ENCODE results near the gene IQSEC1. TPM values are rescaled to one million over a fixed set of nuclear protein-coding genes. Genes with fewer than 3 reads are reported as not detected.
A peak's percentile ranks its signal among the peaks of the same experiment; 100 is the strongest.

The IQSEC1 gene
- total and polyA plus RNA-seq, 2 donors, result 9.4 to 21.9 TPM

- Histone ChIP-seq H3K4me1 (ENCODE audit: control insufficient read depth in 2 of 2, insufficient read depth in 2 of 2, low read length in 2 of 2) (peaks cover 0 to 2% of the 10 kb centered on the region in 2 donors), H3K9me3 (ENCODE audit: control insufficient read depth in 2 of 2, insufficient read depth in 1 of 2, low read length in 1 of 2) (no peaks in the 10 kb centered on the region), H3K27me3 (ENCODE audit: control insufficient read depth in 2 of 2, insufficient read depth in 1 of 2, low read length in 1 of 2) (no peaks in the 10 kb centered on the region), H3K27ac (ENCODE audit: low read depth in 1 of 2, low read length in 1 of 2) (no peak overlapping the region), H3K4me3 (ENCODE audit: low read length in 2 of 2) (no peak overlapping the region), H3K36me3 (ENCODE audit: control insufficient read depth in 2 of 2, insufficient read depth in 2 of 2, low read length in 1 of 2) (peaks cover 18 to 21% of the 10 kb centered on the region in 2 donors)
- DNase-seq (ENCODE audit: low read depth in 6 of 9, low spot score in 9 of 9), result no peak
- WGBS, result 88% methylated on average over 13 of the region's 13 CpGs
These were observed 175.6 kb downstream of the IQSEC1 start for GRCh38 chr3:12897381-12898289.

- Histone ChIP-seq H3K4me3 (ENCODE audit: low read length in 2 of 2) (no peak overlapping the region), H3K4me1 (ENCODE audit: control insufficient read depth in 2 of 2, insufficient read depth in 2 of 2, low read length in 2 of 2) (peaks cover 0 to 2% of the 10 kb centered on the region in 2 donors), H3K27me3 (ENCODE audit: control insufficient read depth in 2 of 2, insufficient read depth in 1 of 2, low read length in 1 of 2) (no peaks in the 10 kb centered on the region), H3K9me3 (ENCODE audit: control insufficient read depth in 2 of 2, insufficient read depth in 1 of 2, low read length in 1 of 2) (no peaks in the 10 kb centered on the region), H3K27ac (ENCODE audit: low read depth in 1 of 2, low read length in 1 of 2) (no peak overlapping the region), H3K36me3 (ENCODE audit: control insufficient read depth in 2 of 2, insufficient read depth in 2 of 2, low read length in 1 of 2) (peaks cover 12 to 18% of the 10 kb centered on the region in 2 donors)
- 87% methylated on average over 14 of the region's 14 CpGs for WGBS
- no peak for DNase-seq (ENCODE audit: low read depth in 6 of 9, low spot score in 9 of 9)
These were observed 176.9 kb downstream of the IQSEC1 start for GRCh38 chr3:12896063-12896985.

- peaks cover 10 to 12% of the 10 kb centered on the region in 2 donors for H3K36me3 ChIP-seq (ENCODE audit: control insufficient read depth in 2 of 2, insufficient read depth in 2 of 2, low read length in 1 of 2)
- H3K4me1 ChIP-seq (ENCODE audit: control insufficient read depth in 2 of 2, insufficient read depth in 2 of 2, low read length in 2 of 2), result peaks cover 0 to 2% of the 10 kb centered on the region in 2 donors
- H3K9me3 ChIP-seq (ENCODE audit: control insufficient read depth in 2 of 2, insufficient read depth in 1 of 2, low read length in 1 of 2), result no peaks in the 10 kb centered on the region
- WGBS, result 89% methylated on average over 13 of the region's 13 CpGs
- no peaks in the 10 kb centered on the region for H3K27me3 ChIP-seq (ENCODE audit: control insufficient read depth in 2 of 2, insufficient read depth in 1 of 2, low read length in 1 of 2)
- no peak overlapping the region for H3K4me3 ChIP-seq (ENCODE audit: low read length in 2 of 2)
- DNase-seq (ENCODE audit: low read depth in 6 of 9, low spot score in 9 of 9), result no peak
- H3K27ac ChIP-seq (ENCODE audit: low read depth in 1 of 2, low read length in 1 of 2), result no peak overlapping the region
These were observed 177.7 kb downstream of the IQSEC1 start for GRCh38 chr3:12895391-12896062.

DNA sequence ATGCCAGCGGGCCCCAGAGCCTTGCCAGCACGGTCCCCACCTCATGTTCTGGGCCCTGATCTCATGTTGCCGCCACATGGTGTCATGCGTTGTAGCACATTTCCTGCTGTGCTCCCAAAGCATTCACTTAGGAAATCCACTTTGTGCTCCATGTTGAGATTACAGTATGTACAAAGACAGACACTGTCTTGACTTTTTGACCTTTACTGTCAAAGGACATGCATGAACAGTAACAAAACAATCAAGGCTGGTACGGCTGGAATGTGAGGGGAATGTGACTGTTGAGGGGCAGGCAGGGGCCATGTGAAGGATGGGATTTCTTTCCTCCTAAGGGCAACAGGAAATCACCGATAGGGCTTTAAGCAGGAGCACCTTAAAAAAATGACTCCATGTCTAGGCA is 178.6 kb downstream of the IQSEC1 start:
- H3K27ac ChIP-seq (ENCODE audit: low read depth in 1 of 2, low read length in 1 of 2), result no peak overlapping the region
- DNase-seq (ENCODE audit: low read depth in 6 of 9, low spot score in 9 of 9), result no peak
- H3K9me3 ChIP-seq (ENCODE audit: control insufficient read depth in 2 of 2, insufficient read depth in 1 of 2, low read length in 1 of 2), result no peaks in the 10 kb centered on the region
- H3K27me3 ChIP-seq (ENCODE audit: control insufficient read depth in 2 of 2, insufficient read depth in 1 of 2, low read length in 1 of 2), result no peaks in the 10 kb centered on the region
- H3K4me1 ChIP-seq (ENCODE audit: control insufficient read depth in 2 of 2, insufficient read depth in 2 of 2, low read length in 2 of 2), result peaks cover 0 to 2% of the 10 kb centered on the region in 2 donors
- peaks cover 6 to 11% of the 10 kb centered on the region in 2 donors for H3K36me3 ChIP-seq (ENCODE audit: control insufficient read depth in 2 of 2, insufficient read depth in 2 of 2, low read length in 1 of 2)
- 90% methylated on average over 6 of the region's 6 CpGs for WGBS
- H3K4me3 ChIP-seq (ENCODE audit: low read length in 2 of 2), result no peak overlapping the region

GRCh38 chr3:12893852-12894251 is 179.4 kb downstream of the IQSEC1 start:
- WGBS, result 87% methylated on average over 9 of the region's 9 CpGs
- Histone ChIP-seq H3K27ac (ENCODE audit: low read depth in 1 of 2, low read length in 1 of 2) (no peak overlapping the region), H3K9me3 (ENCODE audit: control insufficient read depth in 2 of 2, insufficient read depth in 1 of 2, low read length in 1 of 2) (no peaks in the 10 kb centered on the region), H3K36me3 (ENCODE audit: control insufficient read depth in 2 of 2, insufficient read depth in 2 of 2, low read length in 1 of 2) (peaks cover 0 to 4% of the 10 kb centered on the region in 2 donors), H3K4me3 (ENCODE audit: low read length in 2 of 2) (no peak overlapping the region), H3K4me1 (ENCODE audit: control insufficient read depth in 2 of 2, insufficient read depth in 2 of 2, low read length in 2 of 2) (peaks cover 0 to 2% of the 10 kb centered on the region in 2 donors), H3K27me3 (ENCODE audit: control insufficient read depth in 2 of 2, insufficient read depth in 1 of 2, low read length in 1 of 2) (no peaks in the 10 kb centered on the region)
- no peak for DNase-seq (ENCODE audit: low read depth in 6 of 9, low spot score in 9 of 9)

- H3K4me1 ChIP-seq (ENCODE audit: control insufficient read depth in 2 of 2, insufficient read depth in 2 of 2, low read length in 2 of 2), result peaks cover 0 to 2% of the 10 kb centered on the region in 2 donors
- no peak overlapping the region for H3K27ac ChIP-seq (ENCODE audit: low read depth in 1 of 2, low read length in 1 of 2)
- H3K4me3 ChIP-seq (ENCODE audit: low read length in 2 of 2), result no peak overlapping the region
- WGBS, result 88% methylated on average over 2 of the region's 2 CpGs
- H3K9me3 ChIP-seq (ENCODE audit: control insufficient read depth in 2 of 2, insufficient read depth in 1 of 2, low read length in 1 of 2), result no peaks in the 10 kb centered on the region
- H3K27me3 ChIP-seq (ENCODE audit: control insufficient read depth in 2 of 2, insufficient read depth in 1 of 2, low read length in 1 of 2), result no peaks in the 10 kb centered on the region
- no peaks in the 10 kb centered on the region for H3K36me3 ChIP-seq (ENCODE audit: control insufficient read depth in 2 of 2, insufficient read depth in 2 of 2, low read length in 1 of 2)
- no peak for DNase-seq (ENCODE audit: low read depth in 6 of 9, low spot score in 9 of 9)
These were observed 180.0 kb downstream of the IQSEC1 start for GRCh38 chr3:12893247-12893646.

GRCh38 chr3:12892840-12893189 is 180.4 kb downstream of the IQSEC1 start:
- no peak overlapping the region for H3K27ac ChIP-seq (ENCODE audit: low read depth in 1 of 2, low read length in 1 of 2)
- H3K4me1 ChIP-seq (ENCODE audit: control insufficient read depth in 2 of 2, insufficient read depth in 2 of 2, low read length in 2 of 2), result peaks cover 0 to 2% of the 10 kb centered on the region in 2 donors
- no peaks in the 10 kb centered on the region for H3K27me3 ChIP-seq (ENCODE audit: control insufficient read depth in 2 of 2, insufficient read depth in 1 of 2, low read length in 1 of 2)
- H3K4me3 ChIP-seq (ENCODE audit: low read length in 2 of 2), result no peak overlapping the region
- 60% methylated on average over 3 of the region's 3 CpGs for WGBS
- H3K9me3 ChIP-seq (ENCODE audit: control insufficient read depth in 2 of 2, insufficient read depth in 1 of 2, low read length in 1 of 2), result no peaks in the 10 kb centered on the region
- DNase-seq (ENCODE audit: low read depth in 6 of 9, low spot score in 9 of 9), result no peak
- H3K36me3 ChIP-seq (ENCODE audit: control insufficient read depth in 2 of 2, insufficient read depth in 2 of 2, low read length in 1 of 2), result no peaks in the 10 kb centered on the region

DNA sequence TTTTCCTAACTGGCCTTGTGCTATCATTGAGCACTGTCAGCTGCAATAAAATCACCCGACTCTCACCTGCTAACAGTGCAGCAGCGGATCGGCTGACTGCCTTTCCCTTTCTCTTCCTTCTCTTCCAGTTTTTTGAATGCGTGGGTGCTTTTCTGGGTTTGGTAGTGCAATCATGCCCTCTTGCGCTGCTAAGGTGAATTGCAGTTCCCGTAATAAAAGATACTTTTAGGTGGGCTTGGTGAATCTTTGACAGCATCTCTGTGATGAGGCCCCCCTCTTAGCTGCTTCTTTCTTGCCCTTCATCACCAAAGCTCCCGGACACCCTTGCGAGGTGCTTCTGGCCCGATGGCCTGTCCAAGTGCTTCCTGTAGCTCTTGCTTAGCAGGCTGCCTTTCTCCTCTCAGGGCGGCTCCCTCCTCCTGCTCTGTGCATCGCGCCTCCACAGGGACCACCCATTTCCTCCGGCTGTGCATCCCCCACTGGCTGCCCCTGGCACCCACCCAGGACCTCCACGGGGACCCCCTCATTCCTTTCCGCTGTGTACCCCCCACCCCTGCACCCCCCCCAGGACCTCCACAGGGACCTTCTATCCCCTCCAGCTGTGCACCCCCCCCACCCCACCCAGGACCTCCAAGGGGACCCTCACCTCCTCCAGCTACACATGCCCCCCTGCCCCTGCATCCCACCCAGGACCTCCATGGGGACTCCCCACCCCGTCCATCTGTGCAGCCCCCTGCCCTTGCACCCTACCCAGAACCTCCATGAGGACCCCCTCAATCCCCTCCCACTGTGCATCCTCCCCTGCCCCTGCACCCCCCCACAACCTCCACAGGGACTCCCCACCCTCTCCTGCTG is 181.0 kb downstream of the IQSEC1 start:
- H3K27me3 ChIP-seq (ENCODE audit: control insufficient read depth in 2 of 2, insufficient read depth in 1 of 2, low read length in 1 of 2), result no peaks in the 10 kb centered on the region
- DNase-seq (ENCODE audit: low read depth in 6 of 9, low spot score in 9 of 9), result peak in 7 of 9 donors; percentile 40 to 76 (median 51)
- H3K9me3 ChIP-seq (ENCODE audit: control insufficient read depth in 2 of 2, insufficient read depth in 1 of 2, low read length in 1 of 2), result no peaks in the 10 kb centered on the region
- H3K36me3 ChIP-seq (ENCODE audit: control insufficient read depth in 2 of 2, insufficient read depth in 2 of 2, low read length in 1 of 2), result no peaks in the 10 kb centered on the region
- H3K4me1 ChIP-seq (ENCODE audit: control insufficient read depth in 2 of 2, insufficient read depth in 2 of 2, low read length in 2 of 2), result peaks cover 0 to 2% of the 10 kb centered on the region in 2 donors
- H3K4me3 ChIP-seq (ENCODE audit: low read length in 2 of 2), result no peak overlapping the region
- 17% methylated on average over 16 of the region's 16 CpGs for WGBS
- no peak overlapping the region for H3K27ac ChIP-seq (ENCODE audit: low read depth in 1 of 2, low read length in 1 of 2)

Data from thymus (tissue), 11 donors.